KMS-11 (cell line): ENCODE measurements around the gene SH3D21.

Source experiments
- H2AFZ ChIP-seq: fragments of 200-600 bp; sonication (generic); 2 replicates; pipeline ENCODE4 v1.6.1; 2016; ENCODE audit warnings: antibody characterized with exemption, mixed run types, low read depth
- H3K27ac ChIP-seq: fragments of 200-600 bp; sonication (generic); 2 replicates; pipeline ENCODE4 v1.6.1; 2016; ENCODE audit warnings: mild to moderate bottlenecking, mixed run types
- H3K27me3 ChIP-seq: fragments of 200-600 bp; sonication (generic); 2 replicates; pipeline ENCODE4 v1.6.1; 2017; ENCODE audit warnings: mild to moderate bottlenecking, low read depth, mixed run types, moderate library complexity; ENCODE audit not compliant: insufficient read depth
- H3K36me3 ChIP-seq: fragments of 200-600 bp; sonication (generic); 2 replicates; pipeline ENCODE4 v1.6.1; 2017; ENCODE audit warnings: mild to moderate bottlenecking, mixed run types; ENCODE audit not compliant: insufficient read depth
- H3K4me1 ChIP-seq: fragments of 200-600 bp; sonication (generic); 2 replicates; pipeline ENCODE4 v1.6.1; 2016; ENCODE audit warnings: mild to moderate bottlenecking, low read depth, mixed run types; ENCODE audit not compliant: poor library complexity, severe bottlenecking
- H3K4me2 ChIP-seq: fragments of 200-600 bp; sonication (generic); 2 replicates; pipeline ENCODE4 v1.7.0; 2016; ENCODE audit warnings: mild to moderate bottlenecking, mixed run types
- H3K4me3 ChIP-seq: fragments of 200-600 bp; sonication (generic); IDR thresholded peaks from 2 replicates; pipeline ENCODE4 v1.6.1; 2017; ENCODE audit warnings: low read depth, low read length, mixed read lengths; ENCODE audit not compliant: insufficient read depth
- H3K79me2 ChIP-seq: fragments of 200-600 bp; sonication (generic); 2 replicates; pipeline ENCODE4 v1.6.1; 2016; ENCODE audit warnings: low read depth, mixed run types; ENCODE audit not compliant: insufficient read depth
- H3K9ac ChIP-seq: fragments of 200-600 bp; sonication (generic); 2 replicates; pipeline ENCODE4 v1.6.1; 2016; ENCODE audit warnings: mild to moderate bottlenecking, mixed run types
- H4K20me1 ChIP-seq: fragments of 200-600 bp; sonication (generic); 2 replicates; pipeline ENCODE4 v1.6.1; 2016; ENCODE audit warnings: mild to moderate bottlenecking, mixed run types; ENCODE audit not compliant: insufficient read depth
- CTCF ChIP-seq: fragments of 200-600 bp; sonication (generic); conservative IDR thresholded peaks from 2 replicates; pipeline ENCODE4 v1.6.1; 2017; ENCODE audit warnings: low read depth, mild to moderate bottlenecking, antibody characterized with exemption, low read length, moderate library complexity, mixed read lengths

SH3D21 gene

GRCh38 chr1:36367798-36368197, 61.6 kb downstream of the SH3D21 start:
- Histone ChIP-seq H3K4me3 (no peak overlapping the region), H3K27ac (no peak overlapping the region), H2AFZ (no peak overlapping the region), H3K9ac (no peak overlapping the region), H3K36me3 (no peaks in the 10 kb centered on the region), H4K20me1 (no peaks in the 10 kb centered on the region), H3K4me2 (no peak overlapping the region), H3K27me3 (no peaks in the 10 kb centered on the region), H3K4me1 (peaks cover 31% of the 10 kb centered on the region), H3K79me2 (peaks cover 2% of the 10 kb centered on the region; the same call in 1 of the 2 replicates)
- no peak for TF ChIP-seq CTCF

- Histone ChIP-seq H3K4me2 (no peak overlapping the region; the same call in 1 of the 2 replicates), H3K27me3 (no peaks in the 10 kb centered on the region), H3K27ac (peak overlapping the region; percentile 13; the same call in 1 of the 2 replicates), H3K36me3 (no peaks in the 10 kb centered on the region), H3K79me2 (peaks cover 8% of the 10 kb centered on the region; the same call in 1 of the 2 replicates), H2AFZ (no peak overlapping the region), H3K4me3 (no peak overlapping the region), H3K9ac (no peak overlapping the region), H4K20me1 (no peaks in the 10 kb centered on the region), H3K4me1 (peaks cover 46% of the 10 kb centered on the region)
- TF ChIP-seq CTCF, result peak; percentile 90
Measured at GRCh38 chr1:36369061-36369861, 63.1 kb downstream of the SH3D21 start.
